Measurements from ENCODE around the gene CCNQ. TPM values are rescaled to one million over a fixed set of nuclear protein-coding genes. Genes with fewer than 3 reads are reported as not detected.

CCNQ gene
- 20.8 and 21.3 TPM in 2 replicates for total RNA-seq
- polyA plus RNA-seq, result 37.0 and 42.9 TPM in 2 replicates
- polyA plus RNA-seq (2011; cell fraction: cytosol; rRNA removed), result 26.8 and 30.4 TPM in 2 replicates
- polyA plus RNA-seq (2011; cell fraction: nucleus; rRNA removed), result 11.8 and 14.3 TPM in 2 replicates
- 22.0 and 25.3 TPM in 2 replicates for polyA plus RNA-seq (2012)
- polyA minus RNA-seq, result 16.5 and 17.2 TPM in 2 replicates
- polyA minus RNA-seq (2011; cell fraction: cytosol; rRNA and poly(A)+ RNA removed), result 23.0 TPM
- 1.7 and 4.5 TPM in 2 replicates for polyA minus RNA-seq (2011; cell fraction: nucleus; rRNA and poly(A)+ RNA removed)
- Bru-seq, nascent RNA, result percentile 52 among the genes with signal in this experiment
- percentile 59 among the genes with signal in this experiment for BruChase-seq, experiment 1, labeled RNA remaining after a 6-hour chase
- BruChase-seq, experiment 2, labeled RNA remaining after a 2-hour chase, result percentile 52 among the genes with signal in this experiment
- long read RNA-seq, transcript CCNQ-202 (5 exons, 1,164 nt), result major isoform, 39 of 87 reads
- long read RNA-seq, transcript CCNQ-204 (5 exons, 1,306 nt), result minor isoform, 26 of 87 reads
- long read RNA-seq, transcript CCNQ-207 (5 exons, 1,160 nt), result minor isoform, 6 of 87 reads
- long read RNA-seq, transcript CCNQ-208 (5 exons, 1,220 nt), result minor isoform, 7 of 87 reads
- long read RNA-seq, partial matches to known transcripts, result 1 of 87 reads
- long read RNA-seq, other reads (novel, unspliced or antisense), result 8 of 87 reads

DNA sequence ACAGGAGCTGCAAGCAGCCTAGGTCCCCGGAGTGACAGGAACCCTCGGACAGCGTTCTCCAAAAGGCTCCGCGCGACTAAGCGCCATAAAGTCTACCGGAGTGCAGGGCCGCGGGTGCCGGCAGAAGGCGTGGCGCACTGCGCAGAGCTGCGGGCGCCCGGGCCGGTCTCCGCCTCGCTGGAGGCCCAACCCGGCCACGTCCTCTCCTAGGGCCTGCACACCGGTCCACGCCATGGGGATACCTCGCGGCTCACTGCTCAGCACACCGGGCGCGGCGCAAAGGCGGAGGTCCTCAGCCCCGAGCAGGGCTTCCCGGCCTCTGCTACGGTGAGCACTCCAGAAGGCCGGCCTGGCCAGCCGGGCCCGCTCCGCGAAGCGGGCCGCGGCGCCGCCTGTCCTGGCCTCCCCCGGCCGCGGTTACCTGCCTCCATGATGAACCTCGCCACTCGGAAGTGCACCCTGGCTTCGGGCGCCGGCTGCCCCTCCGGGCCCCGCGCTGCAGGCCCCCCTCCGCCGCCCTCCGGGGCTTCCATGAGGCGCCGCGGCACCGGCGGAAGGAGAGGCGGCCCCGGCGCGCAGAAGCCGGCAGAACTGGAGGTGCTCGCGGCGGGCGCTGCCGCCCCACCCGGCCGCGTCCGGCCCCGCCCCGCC, at the start of gene CCNQ:
TSS of gene CCNQ (minus strand) at position 599 of the 651 bp plus-strand sequence. CDS start at position 533, 66 bp downstream.
- Histone ChIP-seq H3K4me2 (ENCODE audit: insufficient read depth, low read length) (peak within 1 kb of the TSS; percentile 76), H3K9me1 (replicated peaks; ENCODE audit: control insufficient read depth, extremely low read depth, insufficient read depth, low read length) (no peaks in the 10 kb centered on the region), H3K9me3 (replicated peaks; ENCODE audit: control insufficient read depth, insufficient read depth, low read length) (no peaks in the 10 kb centered on the region), H4K20me1 (replicated peaks; ENCODE audit: control insufficient read depth, extremely low read depth, insufficient read depth, low read length) (no peaks in the 10 kb centered on the region), H3K79me2 (ENCODE audit: control insufficient read depth, insufficient read depth, low read length) (peaks cover 12% of the 10 kb centered on the region), H3K36me3 (ENCODE audit: control insufficient read depth in 2 of 2, extremely low read depth in 1 of 2, insufficient read depth in 2 of 2, low read length in 2 of 2) (peaks cover 0 to under 1% of the 10 kb centered on the region in 2 experiments), H3K27me3 (ENCODE audit: control insufficient read depth in 2 of 2, insufficient read depth in 2 of 2, low read length in 2 of 2) (no peaks in the 10 kb centered on the region), H3K9ac (replicated peaks; ENCODE audit: extremely low read depth, insufficient read depth, low read length) (peak within 1 kb of the TSS; percentile 51), H2AFZ (ENCODE audit: low read depth, low read length) (peak within 1 kb of the TSS; percentile 89), H3K4me3 (replicated peaks in 1 of 3; ENCODE audit: insufficient read depth in 1 of 3, low read depth in 1 of 3, low read length in 3 of 3) (peak within 1 kb of the TSS; percentile 46 to 74 (median 71)), H3K27ac (ENCODE audit: insufficient read depth, low read depth, low read length) (peak within 1 kb of the TSS; percentile 12), H3K4me1 (ENCODE audit: control insufficient read depth, extremely low read depth, insufficient read depth, low read length) (peaks cover 7% of the 10 kb centered on the region)
- POLR2A ChIA-PET, result interaction anchor here (0.6 kb wide), 1 partner anchor 49 kb away, joined by 3 read pairs; no protein-coding TSS in a partner anchor
- DNase-seq (ENCODE audit: low read depth, low spot score) (peak; percentile 26), FAIRE-seq (peak; percentile 53)
- BruUV-seq (replicated peaks), result no TSS peak
- intact Hi-C loops (cut with micrococcal nuclease), result no loop called here
- no peak for TF ChIP-seq GATA2 (IDR thresholded peaks at IDR 0.05; ENCODE audit: insufficient read depth, insufficient read length, low read depth, low read length)
- TF ChIP-seq, protein P1, sequence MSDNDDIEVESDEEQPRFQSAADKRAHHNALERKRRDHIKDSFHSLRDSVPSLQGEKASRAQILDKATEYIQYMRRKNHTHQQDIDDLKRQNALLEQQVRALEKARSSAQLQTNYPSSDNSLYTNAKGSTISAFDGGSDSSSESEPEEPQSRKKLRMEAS (IDR thresholded peaks at IDR 0.05; ENCODE audit: insufficient read depth, insufficient read length), result no peak
- peak; percentile 43 for TF ChIP-seq POLR2A (IDR thresholded peaks at IDR 0.05; ENCODE audit: low read depth, low read length)
- dilution Hi-C loops (cut with MboI; ENCODE audit: extremely low pct_ligation_motif_present, low sequenced_read_pairs), result no loop called here
- CTCF ChIA-PET, result interaction anchor here (0.9 to 4.1 kb wide), 5 partner anchors 11 to 138 kb away, joined by 3 to 32 read pairs (median 4); no protein-coding TSS in a partner anchor
